ENCODE data around the gene PLXNA1. TPM values are rescaled to one million over a fixed set of nuclear protein-coding genes. Genes with fewer than 3 reads are reported as not detected.

The PLXNA1 gene
- polyA plus RNA-seq, 1 experiment, result 57.2 TPM

- DNase-seq (ENCODE audit: low read depth), result no peak
- no peaks in the 10 kb centered on the region for H3K27me3 ChIP-seq (ENCODE audit: control insufficient read depth, insufficient read depth, low read length)
- no peak overlapping the region for H3K4me3 ChIP-seq (ENCODE audit: low read depth, low read length)
- TF ChIP-seq CTCF (IDR thresholded peaks at IDR 0.05; ENCODE audit: insufficient read depth, low read depth, low read length), result no peak
- no peaks in the 10 kb centered on the region for H3K36me3 ChIP-seq (ENCODE audit: control insufficient read depth, insufficient read depth, low read length)
- ChIA-PET POLR2A (no interaction called here), CTCF (no interaction called here)
Observed at GRCh38 chr3:126952983-126953660, 29.8 kb upstream of the PLXNA1 start.

GRCh38 chr3:126954141-126954842, 28.6 kb upstream of the PLXNA1 start:
- H3K27me3 ChIP-seq (ENCODE audit: control insufficient read depth, insufficient read depth, low read length), result no peaks in the 10 kb centered on the region
- ChIA-PET POLR2A (no interaction called here), CTCF (no interaction called here)
- no peak for TF ChIP-seq CTCF (IDR thresholded peaks at IDR 0.05; ENCODE audit: insufficient read depth, low read depth, low read length)
- no peaks in the 10 kb centered on the region for H3K36me3 ChIP-seq (ENCODE audit: control insufficient read depth, insufficient read depth, low read length)
- H3K4me3 ChIP-seq (ENCODE audit: low read depth, low read length), result no peak overlapping the region
- no peak for DNase-seq (ENCODE audit: low read depth)

GRCh38 chr3:126955004-126955790, 27.7 kb upstream of the PLXNA1 start:
- DNase-seq (ENCODE audit: low read depth), result no peak
- no peak for TF ChIP-seq CTCF (IDR thresholded peaks at IDR 0.05; ENCODE audit: insufficient read depth, low read depth, low read length)
- POLR2A ChIA-PET, result no interaction called here

GRCh38 chr3:126956361-126956760, 26.6 kb upstream of the PLXNA1 start:
- ChIA-PET POLR2A (no interaction called here), CTCF (no interaction called here)
- DNase-seq (ENCODE audit: low read depth), result no peak
- no peaks in the 10 kb centered on the region for H3K36me3 ChIP-seq (ENCODE audit: control insufficient read depth, insufficient read depth, low read length)
- H3K27me3 ChIP-seq (ENCODE audit: control insufficient read depth, insufficient read depth, low read length), result no peaks in the 10 kb centered on the region
- no peak for TF ChIP-seq CTCF (IDR thresholded peaks at IDR 0.05; ENCODE audit: insufficient read depth, low read depth, low read length)
- no peak overlapping the region for H3K4me3 ChIP-seq (ENCODE audit: low read depth, low read length)

More at GRCh38 chr3:126955004-126955790, 27.7 kb upstream of the PLXNA1 start:
- H3K36me3 ChIP-seq (ENCODE audit: control insufficient read depth, insufficient read depth, low read length), result no peaks in the 10 kb centered on the region
- no peaks in the 10 kb centered on the region for H3K27me3 ChIP-seq (ENCODE audit: control insufficient read depth, insufficient read depth, low read length)
- CTCF ChIA-PET, result no interaction called here
- no peak overlapping the region for H3K4me3 ChIP-seq (ENCODE audit: low read depth, low read length)
